Liver (tissue), 9 donors: ENCODE results near the gene ARFRP1. TPM values are rescaled to one million over a fixed set of nuclear protein-coding genes. Genes with fewer than 3 reads are reported as not detected.
A peak's percentile ranks its signal among the peaks of the same experiment; 100 is the strongest.

Source experiments
- DNase-seq: peaks from one replicate; pipeline ENCODE4 v3.0.0-alpha.2; 2017; ENCODE audit warnings: low spot score
- H3K27ac ChIP-seq, 2 donors: one replicate each; pipeline ENCODE4 v1.7.0; 2013; ENCODE audit warnings: inconsistent platforms in 2 of 2, low read length in 2 of 2, control low read depth in 1 of 2, low read depth in 1 of 2, mild to moderate bottlenecking in 1 of 2
- H3K27me3 ChIP-seq, 4 donors: one replicate each; pipeline versions ENCODE4 v1.6.1 to v1.7.0; 2013; ENCODE audit warnings: low read length in 3 of 4, inconsistent platforms in 1 of 4, mild to moderate bottlenecking in 1 of 4, moderate library complexity in 1 of 4; ENCODE audit not compliant: control insufficient read depth in 4 of 4, insufficient read depth in 4 of 4
- H3K36me3 ChIP-seq, 4 donors: one replicate each; pipeline versions ENCODE4 v1.6.1 to v1.7.0; 2013; ENCODE audit warnings: low read length in 3 of 4, mild to moderate bottlenecking in 3 of 4, low read depth in 1 of 4, moderate library complexity in 1 of 4; ENCODE audit not compliant: control insufficient read depth in 4 of 4, insufficient read depth in 3 of 4
- H3K4me1 ChIP-seq, 4 donors: one replicate each; pipeline versions ENCODE4 v1.6.1 to v1.7.0; 2013; ENCODE audit warnings: low read length in 3 of 4, mild to moderate bottlenecking in 3 of 4, moderate library complexity in 1 of 4; ENCODE audit not compliant: control insufficient read depth in 4 of 4, insufficient read depth in 4 of 4
- H3K4me3 ChIP-seq, 3 donors: one replicate each; pipeline versions ENCODE4 v1.6.1 to v1.7.0; 2013; ENCODE audit warnings: low read length in 3 of 3, control low read depth in 1 of 3, low read depth in 1 of 3, mild to moderate bottlenecking in 1 of 3
- H3K9ac ChIP-seq, 2 donors: one replicate each; pipeline ENCODE4 v1.7.0; 2013; ENCODE audit warnings: low read length in 2 of 2, mild to moderate bottlenecking in 2 of 2, moderate library complexity in 2 of 2, control low read depth in 1 of 2, low read depth in 1 of 2
- H3K9me3 ChIP-seq, 4 donors: one replicate each; pipeline versions ENCODE4 v1.6.1 to v1.7.0; 2013; ENCODE audit warnings: low read length in 3 of 4; ENCODE audit not compliant: control insufficient read depth in 4 of 4
- CTCF ChIP-seq: fragments of 150-350 bp; IDR thresholded peaks from 2 replicates; pipeline ENCODE4 v1.5.1; 2017; ENCODE audit warnings: improper control_type of control experiment, low read depth, low read length; ENCODE audit not compliant: missing input control
- EGR1 ChIP-seq, 2 donors: IDR thresholded peaks; 2 replicates each; pipeline ENCODE4 v1.6.1; 2016 to 2018; ENCODE audit warnings: antibody characterized with exemption in 2 of 2, low read depth in 2 of 2
- FOXA1 ChIP-seq: IDR thresholded peaks from 2 replicates; pipeline ENCODE4 v1.6.1; 2016; ENCODE audit warnings: antibody characterized with exemption
- FOXA2 ChIP-seq: IDR thresholded peaks from 2 replicates; pipeline ENCODE4 v1.6.1; 2016; ENCODE audit warnings: antibody characterized with exemption
- HNF4A ChIP-seq, 2 donors: conservative IDR thresholded peaks; 2 replicates each; pipeline ENCODE4 v1.6.1; 2016; ENCODE audit warnings: antibody characterized with exemption in 2 of 2, mild to moderate bottlenecking in 2 of 2
- HNF4G ChIP-seq: IDR thresholded peaks from 2 replicates; pipeline ENCODE4 v1.6.1; 2016; ENCODE audit warnings: antibody characterized with exemption
- JUND ChIP-seq, 2 donors: IDR thresholded peaks; 2 replicates each; pipeline ENCODE4 v1.6.1; 2016; ENCODE audit warnings: antibody characterized with exemption in 2 of 2
- MAX ChIP-seq: IDR thresholded peaks from 2 replicates; pipeline ENCODE4 v1.6.1; 2016; ENCODE audit warnings: antibody characterized with exemption
- NR2F2 ChIP-seq: IDR thresholded peaks from 2 replicates; pipeline ENCODE4 v1.6.1; 2016; ENCODE audit warnings: antibody characterized with exemption
- RAD21 ChIP-seq, 2 donors: IDR thresholded peaks; 2 replicates each; pipeline ENCODE4 v1.6.1; 2016; ENCODE audit warnings: antibody characterized with exemption in 2 of 2, mild to moderate bottlenecking in 2 of 2
- REST ChIP-seq: IDR thresholded peaks from 2 replicates; pipeline ENCODE4 v1.6.1; 2016; ENCODE audit warnings: antibody characterized with exemption, mild to moderate bottlenecking
- RXRA ChIP-seq, 2 donors: IDR thresholded peaks; 2 replicates each; pipeline ENCODE4 v1.6.1; 2017 to 2018; ENCODE audit warnings: antibody characterized with exemption in 2 of 2, mild to moderate bottlenecking in 1 of 2
- SP1 ChIP-seq: IDR thresholded peaks from 2 replicates; pipeline ENCODE4 v1.6.1; 2018; ENCODE audit warnings: antibody characterized with exemption, mild to moderate bottlenecking
- TAF1 ChIP-seq: conservative IDR thresholded peaks from 2 replicates; pipeline ENCODE4 v1.6.1; 2016; ENCODE audit warnings: antibody characterized with exemption, mild to moderate bottlenecking
- WGBS: extraction: QIAGEN DNeasy Blood & Tissue Kit; methylation state at CpG from one replicate; pipeline ENCODE4 v1.1.7; 2013; 5-methylcytosine and 5-hydroxymethylcytosine counted together
- polyA plus RNA-seq, 2 donors: library from polyadenylated mRNA; stranded (reverse) in 1 of 2; unstranded in 1 of 2; fragments of 200-250 nt in 1 of 2; fragments of >200 nt in 1 of 2; fragmentation: Nextera tagmentation in 1 of 2; extraction: Ambion mirVana in 1 of 2; gene quantifications; one replicate each; pipeline versions ENCODE4 v1.2.1 to v1.2.3, GENCODE V29; 2013 to 2015
- total RNA-seq, 2 donors: library from RNA; depleted of rRNA; stranded (reverse); fragments of >200 nt; gene quantifications; one replicate each; pipeline ENCODE4 v1.2.3, GENCODE V29; 2014
- donor health status: healthy.
- donor health status: healthy.
- donor health status: healthy.
- donor health status: healthy.
- donor health status: healthy.

The ARFRP1 gene
- total and polyA plus RNA-seq, 4 donors: 14.2 to 26.9 (median 20.5) TPM

- TF ChIP-seq CTCF (no peak), FOXA2 (no peak), JUND (IDR thresholded peaks at IDR 0.05) (no peak), RXRA (IDR thresholded peaks at IDR 0.05) (no peak), SP1 (no peak), MAX (no peak)
Observed at GRCh38 chr20:63744158-63744557, 36.4 kb upstream of the ARFRP1 start (continued).

- H3K9me3 ChIP-seq: no peaks in the 10 kb centered on the region
- TF ChIP-seq NR2F2: no peak
- 57% methylated on average over 31 of the region's 31 CpGs for WGBS
- peak; percentile 35 for DNase-seq
- H3K9ac ChIP-seq: no peak overlapping the region
- H3K27ac ChIP-seq: no peak overlapping the region
- H3K27me3 ChIP-seq: no peaks in the 10 kb centered on the region
- H3K36me3 ChIP-seq: no peaks in the 10 kb centered on the region
- peaks cover 8 to 43% (median 35%) of the 10 kb centered on the region in 4 donors for H3K4me1 ChIP-seq
- no peak overlapping the region for H3K4me3 ChIP-seq
Observed at GRCh38 chr20:63743210-63743970, 35.6 kb upstream of the ARFRP1 start.

- Histone ChIP-seq H3K9me3 (no peaks in the 10 kb centered on the region), H3K4me1 (peaks cover 8 to 49% (median 36%) of the 10 kb centered on the region in 4 donors), H3K27me3 (no peaks in the 10 kb centered on the region), H3K27ac (no peak overlapping the region), H3K4me3 (no peak overlapping the region), H3K36me3 (no peaks in the 10 kb centered on the region), H3K9ac (no peak overlapping the region)
- TF ChIP-seq JUND (IDR thresholded peaks at IDR 0.05) (no peak), RXRA (IDR thresholded peaks at IDR 0.05) (no peak), RAD21 (IDR thresholded peaks at IDR 0.05) (no peak), REST (no peak), EGR1 (IDR thresholded peaks at IDR 0.05; ENCODE audit: low read depth in 2 of 2) (no peak), SP1 (no peak), TAF1 (no peak), HNF4G (no peak), HNF4A (conservative IDR thresholded peaks at IDR 0.05) (no peak), FOXA1 (no peak)
- 44% methylated on average over 37 of the region's 37 CpGs for WGBS
- peak; percentile 33 for DNase-seq
Observed at GRCh38 chr20:63742381-63743024, 34.7 kb upstream of the ARFRP1 start.
